Thymus (tissue), 11 donors: ENCODE results near the gene ARHGAP23. TPM values are rescaled to one million over a fixed set of nuclear protein-coding genes. Genes with fewer than 3 reads are reported as not detected.
A peak's percentile ranks its signal among the peaks of the same experiment; 100 is the strongest.
"Not testable (repeated sequence)": the region's sequence is repeated elsewhere in the genome, so short reads cannot be mapped to it uniquely, and the experiment has no call there.

ENCODE experiments used
- DNase-seq, 9 donors: peaks; one replicate each; pipeline ENCODE4 v3.0.0-alpha.2; 2013; ENCODE audit warnings: low spot score in 9 of 9, low read depth in 6 of 9, missing footprints in 1 of 9
- H3K27ac ChIP-seq, 2 donors: one replicate each; pipeline ENCODE4 v1.5.1; 2013; ENCODE audit warnings: control low read depth in 1 of 2, low read depth in 1 of 2, low read length in 1 of 2, mild to moderate bottlenecking in 1 of 2, moderate library complexity in 1 of 2
- H3K27me3 ChIP-seq, 2 donors: one replicate each; pipeline ENCODE4 v1.5.1; 2013; ENCODE audit warnings: low read length in 1 of 2; ENCODE audit not compliant: control insufficient read depth in 2 of 2, insufficient read depth in 1 of 2
- H3K36me3 ChIP-seq, 2 donors: one replicate each; pipeline ENCODE4 v1.5.1; 2013; ENCODE audit warnings: low read length in 1 of 2, mild to moderate bottlenecking in 1 of 2, moderate library complexity in 1 of 2; ENCODE audit not compliant: control insufficient read depth in 2 of 2, insufficient read depth in 2 of 2
- H3K4me1 ChIP-seq, 2 donors: one replicate each; pipeline ENCODE4 v1.5.1; 2013; ENCODE audit warnings: low read length in 2 of 2; ENCODE audit not compliant: control insufficient read depth in 2 of 2, insufficient read depth in 2 of 2
- H3K4me3 ChIP-seq, 2 donors: one replicate each; pipeline ENCODE4 v1.5.1; 2013; ENCODE audit warnings: low read length in 2 of 2, control low read depth in 1 of 2, mild to moderate bottlenecking in 1 of 2
- H3K9me3 ChIP-seq, 2 donors: one replicate each; pipeline ENCODE4 v1.5.1; 2013; ENCODE audit warnings: low read length in 1 of 2, mild to moderate bottlenecking in 1 of 2; ENCODE audit not compliant: control insufficient read depth in 2 of 2, insufficient read depth in 1 of 2
- WGBS: extraction: QIAGEN DNeasy Blood & Tissue Kit; methylation state at CpG from one replicate; pipeline ENCODE4 v1.1.7; 2013; 5-methylcytosine and 5-hydroxymethylcytosine counted together
- polyA plus RNA-seq: library from polyadenylated mRNA; stranded (reverse); fragments of 200-250 nt; gene quantifications from one replicate; pipeline ENCODE4 v1.2.3, GENCODE V29; 2013
- total RNA-seq: library from RNA; stranded (reverse); fragments of 120-200 nt; gene quantifications from one replicate; pipeline ENCODE4 v1.2.4, GENCODE V29; 2013
- donor health status: healthy.

The ARHGAP23 gene
- total and polyA plus RNA-seq, 2 donors, result 5.5 to 6.4 TPM

- Histone ChIP-seq H3K9me3 (peaks cover 0 to 3% of the 10 kb centered on the region in 2 donors), H3K4me3 (no peak overlapping the region), H3K27ac (no peak overlapping the region), H3K4me1 (peaks cover 0 to 7% of the 10 kb centered on the region in 2 donors), H3K27me3 (no peaks in the 10 kb centered on the region), H3K36me3 (peaks cover 4 to 28% of the 10 kb centered on the region in 2 donors)
- no peak for DNase-seq
- WGBS, result 75% methylated on average over 2 of the region's 2 CpGs
Measured at GRCh38 chr17:38485146-38485468, 56.8 kb downstream of the ARHGAP23 start.

DNA sequence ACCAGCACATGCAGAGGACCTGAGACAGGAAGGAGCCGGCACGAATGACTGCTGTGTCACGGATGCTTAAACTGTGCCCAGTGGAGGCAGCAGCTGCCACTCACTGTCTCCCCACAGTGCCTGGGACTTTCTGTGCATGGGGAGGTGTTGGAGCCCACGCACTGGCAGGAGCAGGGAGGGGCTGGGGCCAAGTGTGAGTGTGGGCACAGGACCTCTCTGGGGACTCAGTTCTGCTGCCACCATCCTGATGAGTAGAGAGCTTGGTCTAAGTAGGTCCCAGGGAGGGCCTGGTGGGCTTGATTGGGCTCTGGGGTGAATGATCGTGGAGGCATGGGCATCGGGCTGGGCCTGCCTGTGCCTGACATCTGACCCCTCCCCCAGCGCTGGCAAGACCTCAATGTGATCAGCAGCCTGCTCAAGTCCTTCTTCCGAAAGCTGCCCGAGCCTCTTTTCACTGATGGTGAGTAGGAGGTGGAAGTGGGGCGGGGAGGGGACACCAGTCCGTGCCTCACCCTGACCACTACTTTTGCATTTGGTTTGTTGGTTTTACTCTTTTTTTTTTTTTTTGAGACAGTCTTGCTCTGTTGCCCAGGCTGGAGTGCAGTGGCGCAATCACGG, 57.5 kb downstream of the ARHGAP23 start:
- H3K36me3 ChIP-seq, result peaks cover 4 to 31% of the 10 kb centered on the region in 2 donors

GRCh38 chr17:38489774-38490173, 61.5 kb downstream of the ARHGAP23 start:
- H3K9me3 ChIP-seq, H3K4me3 ChIP-seq, H3K27me3 ChIP-seq, H3K27ac ChIP-seq, H3K4me1 ChIP-seq: not testable (repeated sequence)
- DNase-seq, result peak in 3 of 9 donors; percentile 22 to 52 (median 26)
- H3K36me3 ChIP-seq, result peaks cover 6 to 26% of the 10 kb centered on the region in 2 donors
- WGBS, result 68% methylated on average over 17 of the region's 17 CpGs

More for the DNA sequence above, 57.5 kb downstream of the ARHGAP23 start:
- not testable (repeated sequence) for H3K9me3 ChIP-seq, H3K4me3 ChIP-seq, H3K27me3 ChIP-seq, H3K4me1 ChIP-seq, DNase-seq, H3K27ac ChIP-seq
- WGBS, result 96% methylated on average over 13 of the region's 13 CpGs

GRCh38 chr17:38491346-38492066, 63.2 kb downstream of the ARHGAP23 start:
- not testable (repeated sequence) for H3K9me3 ChIP-seq, H3K27me3 ChIP-seq, DNase-seq, H3K4me1 ChIP-seq, H3K4me3 ChIP-seq, H3K27ac ChIP-seq
- H3K36me3 ChIP-seq, result peaks cover 5 to 24% of the 10 kb centered on the region in 2 donors
- WGBS, result 97% methylated on average over 19 of the region's 19 CpGs

- not testable (repeated sequence) for H3K27ac ChIP-seq, H3K4me3 ChIP-seq, H3K4me1 ChIP-seq, H3K27me3 ChIP-seq, H3K9me3 ChIP-seq
- peak; percentile 52 to 91 (median 79) for DNase-seq
- peaks cover 2 to 27% of the 10 kb centered on the region in 2 donors for H3K36me3 ChIP-seq
- WGBS, result 59% methylated on average over 14 of the region's 14 CpGs
Measured at GRCh38 chr17:38492067-38493040, 64.1 kb downstream of the ARHGAP23 start.

GRCh38 chr17:38494152-38494551, 65.9 kb downstream of the ARHGAP23 start:
- 95% methylated on average over 16 of the region's 16 CpGs for WGBS
- DNase-seq, H3K27ac ChIP-seq, H3K4me3 ChIP-seq, H3K27me3 ChIP-seq, H3K4me1 ChIP-seq: not testable (repeated sequence)
- peaks cover 2 to 10% of the 10 kb centered on the region in 2 donors for H3K9me3 ChIP-seq
- H3K36me3 ChIP-seq, result peaks cover 2 to 38% of the 10 kb centered on the region in 2 donors

- not testable (repeated sequence) for H3K27ac ChIP-seq, DNase-seq, H3K27me3 ChIP-seq, H3K4me1 ChIP-seq, H3K9me3 ChIP-seq, H3K4me3 ChIP-seq
- 95% methylated on average over 10 of the region's 10 CpGs for WGBS
- H3K36me3 ChIP-seq, result peaks cover 2 to 23% of the 10 kb centered on the region in 2 donors
Measured at GRCh38 chr17:38497656-38498055, 69.4 kb downstream of the ARHGAP23 start.

DNA sequence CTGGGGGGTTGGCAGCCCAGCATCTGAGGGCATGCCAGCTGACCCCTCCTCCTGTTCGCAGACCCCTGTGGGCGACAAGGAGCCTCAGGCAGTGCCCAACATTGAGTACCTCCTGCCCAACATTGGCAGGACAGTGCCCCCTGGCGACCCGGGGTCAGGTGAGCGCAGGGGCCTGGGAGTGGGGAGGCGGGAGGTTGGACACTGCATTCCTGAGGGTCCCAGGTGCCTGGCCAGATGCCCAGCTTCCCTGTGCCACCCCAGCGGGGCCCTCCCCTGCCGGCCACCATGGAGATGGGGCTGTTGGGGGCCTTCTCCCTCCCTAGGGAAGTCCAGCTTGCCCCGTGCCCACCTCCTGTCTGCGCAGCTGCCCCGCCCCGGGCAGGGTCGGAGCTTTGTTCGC, 70.1 kb downstream of the ARHGAP23 start:
- no peak overlapping the region for H3K27ac ChIP-seq
- no peak overlapping the region for H3K4me3 ChIP-seq
- 99% methylated on average over 14 of the region's 14 CpGs for WGBS
- H3K27me3 ChIP-seq, result no peaks in the 10 kb centered on the region
- peaks cover 0 to 27% of the 10 kb centered on the region in 2 donors for H3K36me3 ChIP-seq
- no peaks in the 10 kb centered on the region for H3K4me1 ChIP-seq
- no peak for DNase-seq
- H3K9me3 ChIP-seq, result peaks cover 2 to 7% of the 10 kb centered on the region in 2 donors

GRCh38 chr17:38499230-38499629, 71.0 kb downstream of the ARHGAP23 start:
- not testable (repeated sequence) for H3K4me3 ChIP-seq, H3K4me1 ChIP-seq, H3K9me3 ChIP-seq, H3K27ac ChIP-seq, H3K27me3 ChIP-seq, DNase-seq
- WGBS, result 97% methylated on average over 10 of the region's 10 CpGs
- peaks cover 0 to 25% of the 10 kb centered on the region in 2 donors for H3K36me3 ChIP-seq
